T-cell (primary cell): ENCODE results near the gene TSPAN4. TPM values are rescaled to one million over a fixed set of nuclear protein-coding genes. Genes with fewer than 3 reads are reported as not detected.

ENCODE experiments used
- ATAC-seq, 4 experiments: fragments of 200-7000 bp in 3 of 4; fragments of 150-1000 bp in 1 of 4; cut with Tn5 transposase; replicated peaks in 1 of 4; 1 replicate in 3 of 4; 2 replicates in 1 of 4; pipeline ENCODE4 v1.10.0; 2021; ENCODE audit warnings: moderate library complexity in 3 of 4, mild to moderate bottlenecking in 2 of 4, moderate number of reproducible peaks in 1 of 4
- CTCF ChIA-PET, 2 donors: fragments of 300-600 bp; sonication (Branson Sonifier 250); formaldehyde crosslinking; loops; one replicate each; lab custom pipeline; 2022; ENCODE audit warnings: antibody characterized with exemption in 2 of 2; lab: Charles Lee
- POLR2A ChIA-PET, 2 donors: fragments of 300-600 bp; sonication (Branson Sonifier 250); formaldehyde crosslinking; loops; one replicate each; lab custom pipeline; 2022; ENCODE audit warnings: antibody characterized with exemption in 2 of 2; lab: Charles Lee
- DNase-seq, 35 experiments: peaks; one replicate each; pipeline versions ENCODE4 v3.0.0 to v3.0.0-alpha.2; 2013 to 2023
- H3K27ac ChIP-seq: one replicate; pipeline ENCODE4 v1.5.1; 2013; ENCODE audit warnings: low read length
- H3K27me3 ChIP-seq, 2 experiments: replicated peaks in 1 of 2; 1 replicate in 1 of 2; 2 replicates in 1 of 2; pipeline versions ENCODE4 v1.6.1 to v1.7.0; 2013; ENCODE audit warnings: low read length in 1 of 2, mixed read lengths in 1 of 2; ENCODE audit not compliant: control insufficient read depth in 2 of 2, insufficient read depth in 2 of 2; ENCODE audit errors: extremely low read depth in 1 of 2
- H3K36me3 ChIP-seq, 2 donors: 1 replicate in 1 of 2; 2 replicates in 1 of 2; pipeline versions ENCODE4 v1.6.1 to v1.7.0; 2013; ENCODE audit warnings: low read length in 1 of 2; ENCODE audit not compliant: control insufficient read depth in 2 of 2, insufficient read depth in 1 of 2; ENCODE audit errors: extremely low read depth in 1 of 2
- H3K4me1 ChIP-seq, 2 experiments: 1 replicate in 1 of 2; 2 replicates in 1 of 2; pipeline versions ENCODE4 v1.6.1 to v1.7.0; 2013; ENCODE audit warnings: low read length in 2 of 2, mixed read lengths in 1 of 2; ENCODE audit not compliant: insufficient read depth in 2 of 2, control insufficient read depth in 1 of 2; ENCODE audit errors: extremely low read depth in 1 of 2
- H3K4me3 ChIP-seq, 2 donors: 1 replicate in 1 of 2; 2 replicates in 1 of 2; pipeline versions ENCODE4 v1.5.1 to v1.7.0; 2013; ENCODE audit warnings: mild to moderate bottlenecking in 2 of 2, low read length in 1 of 2, moderate library complexity in 1 of 2; ENCODE audit not compliant: control insufficient read depth in 1 of 2; ENCODE audit errors: extremely low read depth in 1 of 2
- H3K9me3 ChIP-seq: 2 replicates; pipeline ENCODE4 v1.7.0; 2013
- H3K27ac Mint-ChIP-seq, 2 donors: one replicate each; pipeline ENCODE4 v1.8.0; 2020 to 2021; ENCODE audit warnings: mild to moderate bottlenecking in 2 of 2, mixed read lengths in 2 of 2
- H3K27me3 Mint-ChIP-seq, 2 donors: one replicate each; pipeline ENCODE4 v1.8.0; 2021 to 2022; ENCODE audit warnings: mixed read lengths in 2 of 2
- H3K36me3 Mint-ChIP-seq: one replicate; pipeline ENCODE4 v1.8.0; 2021; ENCODE audit warnings: mixed read lengths
- H3K4me1 Mint-ChIP-seq, 3 donors: one replicate each; pipeline ENCODE4 v1.8.0; 2020 to 2022; ENCODE audit warnings: mixed read lengths in 3 of 3, mild to moderate bottlenecking in 1 of 3
- H3K4me3 Mint-ChIP-seq, 3 donors: one replicate each; pipeline ENCODE4 v1.8.0; 2020 to 2022; ENCODE audit warnings: mild to moderate bottlenecking in 3 of 3, mixed read lengths in 3 of 3, moderate library complexity in 3 of 3
- H3K9me3 Mint-ChIP-seq, 3 donors: one replicate each; pipeline ENCODE4 v1.8.0; 2020 to 2022; ENCODE audit warnings: mixed read lengths in 3 of 3
- WGBS: methylation state at CpG from one replicate; pipeline ENCODE4 v1.1.5; 2013; ENCODE audit warnings: missing lambda C conversion rate; ENCODE audit not compliant: insufficient coverage; 5-methylcytosine and 5-hydroxymethylcytosine counted together
- total RNA-seq, 35 experiments: library from RNA in 6 of 35; stranded (reverse) in 6 of 35; fragments of 120-200 nt in 1 of 35; gene quantifications; one replicate each; pipeline versions ENCODE4 v1.2.1 to v1.2.4 and lab custom pipeline; 2013 to 2026

Gene TSPAN4
- total RNA-seq, 5 donors from 2014 or later (not counting 1 experiment from before 2014, with no cell fraction given) = 3.1 to 5.8 (median 4.4) TPM

DNA sequence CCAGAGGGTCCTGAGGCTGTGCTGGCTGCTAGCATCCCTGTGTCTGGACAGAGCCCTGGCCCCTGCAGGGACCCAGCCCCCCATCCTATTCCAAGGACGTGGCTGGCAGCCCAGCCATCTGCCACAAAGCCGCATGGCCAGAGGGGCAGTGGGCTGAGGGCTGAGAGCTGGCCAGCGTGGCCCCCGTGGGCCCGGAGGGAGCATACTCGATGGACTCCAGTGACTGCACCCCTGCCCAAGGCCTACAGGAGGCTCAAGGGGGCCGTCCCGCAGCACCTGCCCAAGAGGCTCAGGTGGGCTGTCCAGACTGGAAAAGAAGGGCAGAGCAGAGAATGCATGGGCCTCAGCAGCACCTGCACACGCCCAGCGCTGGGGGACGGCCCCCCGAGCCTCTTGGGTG lies 13.1 kb downstream of the TSPAN4 start:
- H3K27me3 Mint-ChIP-seq = no peaks in the 10 kb centered on the region

DNA sequence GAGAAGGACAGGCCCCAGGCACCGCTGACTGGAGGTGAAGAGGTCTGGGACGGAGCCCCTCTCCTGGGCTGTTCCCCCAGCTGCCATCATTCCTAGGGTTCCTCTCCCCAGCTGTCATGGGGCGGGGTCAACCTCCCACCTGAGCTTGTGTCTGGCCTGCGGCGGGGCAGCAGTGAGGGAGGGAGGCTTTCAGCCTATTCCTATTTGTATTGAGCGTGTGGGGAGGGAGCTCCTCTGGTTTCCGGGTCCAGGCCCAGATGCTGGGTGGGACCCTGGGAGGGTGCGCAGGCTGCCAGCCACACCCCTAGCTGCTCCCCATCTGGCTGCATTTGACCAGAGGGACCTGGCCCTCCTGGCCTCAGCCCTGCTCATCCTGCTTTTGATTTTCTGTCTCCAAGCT lies 13.7 kb downstream of the TSPAN4 start:
- Histone ChIP-seq H3K4me3 (no peak overlapping the region), H3K36me3 (no peaks in the 10 kb centered on the region), H3K4me1 (peaks cover 0 to 6% of the 10 kb centered on the region in 2 experiments), H3K27me3 (peaks cover 0 to 21% of the 10 kb centered on the region in 2 experiments), H3K9me3 (no peaks in the 10 kb centered on the region), H3K27ac (no peak overlapping the region)
- CTCF ChIA-PET = no interaction called here
- no peaks in the 10 kb centered on the region for H3K9me3 Mint-ChIP-seq
- H3K4me1 Mint-ChIP-seq = peaks cover 0 to 4% (median 0%) of the 10 kb centered on the region in 3 donors
- H3K4me3 Mint-ChIP-seq = no peak overlapping the region
- H3K27me3 Mint-ChIP-seq = no peaks in the 10 kb centered on the region
- ATAC-seq = no peak
- no peak for DNase-seq
- no peaks in the 10 kb centered on the region for H3K36me3 Mint-ChIP-seq
- POLR2A ChIA-PET = no interaction called here
- 90% methylated on average over 4 of the region's 8 CpGs for WGBS
- H3K27ac Mint-ChIP-seq = no peak overlapping the region

More for the DNA sequence above, 13.1 kb downstream of the TSPAN4 start:
- ChIA-PET CTCF (no interaction called here), POLR2A (no interaction called here)
- Mint-ChIP-seq H3K9me3 (no peaks in the 10 kb centered on the region), H3K4me1 (peaks cover 0 to 4% (median 0%) of the 10 kb centered on the region in 3 donors), H3K36me3 (no peaks in the 10 kb centered on the region), H3K4me3 (no peak overlapping the region), H3K27ac (no peak overlapping the region)
- Histone ChIP-seq H3K36me3 (no peaks in the 10 kb centered on the region), H3K27ac (no peak overlapping the region), H3K4me3 (no peak overlapping the region), H3K9me3 (no peaks in the 10 kb centered on the region), H3K4me1 (peaks cover 0 to 6% of the 10 kb centered on the region in 2 experiments), H3K27me3 (peaks cover 0 to 27% of the 10 kb centered on the region in 2 experiments)
- WGBS = 91% methylated on average over 12 of the region's 12 CpGs
- ATAC-seq (no peak), DNase-seq (no peak)

DNA sequence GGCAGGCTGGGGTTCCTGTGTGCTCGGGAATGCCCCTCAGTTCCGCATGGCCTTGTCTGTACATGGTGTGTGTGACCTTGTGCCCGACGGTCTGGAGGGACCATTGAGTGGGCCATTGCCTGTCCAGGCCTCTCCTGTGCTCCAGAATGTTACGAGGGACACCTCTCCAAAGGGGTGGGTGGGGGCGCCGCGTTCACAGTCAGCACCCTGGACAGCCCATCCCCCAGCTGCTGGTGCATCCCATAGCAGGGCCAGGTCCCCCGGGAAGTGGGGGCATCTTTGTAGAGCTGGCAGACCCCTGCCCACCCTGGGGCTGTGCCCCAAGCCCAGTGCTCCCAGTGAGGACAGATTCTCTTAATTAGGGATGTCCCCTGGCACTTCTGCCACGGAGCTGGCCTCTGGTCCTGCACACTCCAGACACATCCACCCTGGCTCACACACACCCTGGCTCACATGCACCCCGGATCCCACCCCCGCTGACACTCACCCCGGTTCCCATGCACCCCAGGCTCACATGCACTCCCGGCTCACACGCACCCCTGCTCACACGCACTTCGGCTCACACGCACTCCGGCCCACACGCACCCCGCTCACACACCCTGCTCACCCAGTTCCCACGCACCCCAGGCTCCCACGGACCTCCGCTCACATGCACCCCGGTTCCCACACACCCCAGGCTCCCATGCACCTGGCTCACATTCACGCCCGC lies 15.6 kb downstream of the TSPAN4 start:
- H3K4me3 Mint-ChIP-seq = no peak overlapping the region
- no peak overlapping the region for H3K27ac Mint-ChIP-seq
- H3K27ac ChIP-seq = no peak overlapping the region
- no peak overlapping the region for H3K4me3 ChIP-seq
- H3K9me3 Mint-ChIP-seq = no peaks in the 10 kb centered on the region
- POLR2A ChIA-PET = interaction anchor here in 1 of 2 donors (0.7 kb wide), 1 partner anchor 10 kb away, joined by 7 read pairs; no protein-coding TSS in a partner anchor
- no peaks in the 10 kb centered on the region for H3K36me3 Mint-ChIP-seq
- CTCF ChIA-PET = no interaction called here
- no peaks in the 10 kb centered on the region for H3K9me3 ChIP-seq
- DNase-seq (no peak), ATAC-seq (no peak)
- H3K27me3 Mint-ChIP-seq = no peaks in the 10 kb centered on the region
- H3K27me3 ChIP-seq = peaks cover 0 to 10% of the 10 kb centered on the region in 2 experiments
- WGBS = 89% methylated on average over 22 of the region's 27 CpGs
- peaks cover 0 to 6% of the 10 kb centered on the region in 2 experiments for H3K4me1 ChIP-seq
- H3K4me1 Mint-ChIP-seq = peaks cover 0 to 4% (median 0%) of the 10 kb centered on the region in 3 donors
- no peaks in the 10 kb centered on the region for H3K36me3 ChIP-seq

DNA sequence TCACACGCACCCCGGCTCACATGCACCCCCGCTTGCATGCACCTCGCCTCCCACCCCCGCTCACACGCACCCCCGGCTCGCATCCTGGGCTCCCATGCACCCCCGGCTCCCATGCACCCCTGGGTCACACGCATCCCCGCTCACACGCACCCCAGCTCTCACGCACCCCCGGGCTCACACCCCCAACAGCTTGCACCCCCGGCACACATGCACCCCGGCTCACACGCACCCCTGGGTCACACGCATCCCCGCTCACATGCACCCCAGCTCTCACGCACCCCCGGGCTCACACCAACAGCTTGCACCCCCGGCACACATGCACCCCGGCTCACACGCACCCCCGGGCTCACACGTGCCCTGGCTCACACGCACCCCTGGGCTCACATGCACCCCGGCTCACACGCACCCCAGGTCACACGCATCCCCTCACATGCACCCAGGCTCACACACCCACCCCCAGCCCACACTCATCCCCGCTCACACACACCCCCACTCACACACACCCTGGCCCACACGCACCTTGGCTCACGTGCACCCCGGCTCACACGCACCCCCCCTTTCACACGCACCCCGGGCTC lies 16.2 kb downstream of the TSPAN4 start:
- Mint-ChIP-seq H3K27ac (no peak overlapping the region), H3K4me3 (no peak overlapping the region), H3K27me3 (no peaks in the 10 kb centered on the region), H3K36me3 (no peaks in the 10 kb centered on the region), H3K4me1 (peaks cover 0 to 4% (median 0%) of the 10 kb centered on the region in 3 donors), H3K9me3 (no peaks in the 10 kb centered on the region)
- Histone ChIP-seq H3K4me1 (peaks cover 0 to 6% of the 10 kb centered on the region in 2 experiments), H3K27me3 (peaks cover 0 to 10% of the 10 kb centered on the region in 2 experiments), H3K36me3 (no peaks in the 10 kb centered on the region), H3K9me3 (no peaks in the 10 kb centered on the region), H3K27ac (no peak overlapping the region), H3K4me3 (no peak overlapping the region)
- ChIA-PET POLR2A (interaction anchor here in 1 of 2 donors (0.7 kb wide), 1 partner anchor 9 kb away, joined by 7 read pairs; no protein-coding TSS in a partner anchor), CTCF (no interaction called here)
- 93% methylated on average over 25 of the region's 37 CpGs for WGBS
- no peak for ATAC-seq
- no peak for DNase-seq

DNA sequence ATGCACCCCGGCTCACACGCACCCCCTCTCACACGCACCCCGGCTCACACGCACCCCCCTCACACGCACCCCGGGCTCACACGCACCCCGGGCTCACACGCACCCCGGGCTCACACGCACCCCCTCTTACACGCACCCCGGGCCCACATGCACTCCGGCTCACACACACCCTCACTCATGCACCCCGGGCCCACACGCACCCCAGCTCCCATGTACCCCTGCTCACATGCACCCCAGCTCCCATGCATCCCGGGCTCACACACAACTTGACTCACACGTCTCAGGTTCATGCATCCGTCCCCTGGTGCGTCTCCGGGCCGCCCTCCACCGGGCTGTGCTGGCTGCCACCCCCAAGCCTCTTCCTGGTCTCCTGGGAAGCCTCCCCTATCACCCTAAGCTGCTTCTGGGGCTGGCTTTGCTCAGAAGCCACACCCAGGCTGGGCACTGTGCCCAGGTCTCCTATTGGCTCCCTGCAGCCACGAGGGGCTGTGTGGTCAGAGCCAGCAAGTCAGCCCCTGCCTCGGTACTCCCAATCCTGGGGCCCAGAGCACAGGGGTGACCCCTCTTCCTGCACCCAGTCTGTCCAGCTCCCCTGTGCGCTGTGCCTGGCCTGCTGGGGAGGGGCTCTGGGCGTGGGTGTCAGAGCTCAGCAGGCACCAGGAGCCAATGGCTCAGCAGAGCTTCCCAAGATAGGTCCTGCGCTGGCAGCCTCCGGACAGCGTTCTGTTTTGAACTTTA lies 16.9 kb downstream of the TSPAN4 start:
- Histone ChIP-seq H3K4me1 (peaks cover 0 to 6% of the 10 kb centered on the region in 2 experiments), H3K9me3 (no peaks in the 10 kb centered on the region), H3K4me3 (no peak overlapping the region), H3K27ac (no peak overlapping the region), H3K36me3 (no peaks in the 10 kb centered on the region), H3K27me3 (peaks cover 0 to 10% of the 10 kb centered on the region in 2 experiments)
- Mint-ChIP-seq H3K36me3 (no peaks in the 10 kb centered on the region), H3K4me1 (peaks cover 0 to 4% (median 0%) of the 10 kb centered on the region in 3 donors), H3K9me3 (no peaks in the 10 kb centered on the region), H3K27ac (no peak overlapping the region), H3K4me3 (no peak overlapping the region), H3K27me3 (no peaks in the 10 kb centered on the region)
- ChIA-PET CTCF (no interaction called here), POLR2A (no interaction called here)
- ATAC-seq (no peak), DNase-seq (no peak)
- WGBS = 80% methylated on average over 15 of the region's 31 CpGs
